Natural killer cell (primary cell): Measurements from ENCODE around the gene TREX2. TPM values are rescaled to one million over a fixed set of nuclear protein-coding genes. Genes with fewer than 3 reads are reported as not detected.

Source experiments
- ATAC-seq, 3 donors: fragments of 150-1000 bp in 2 of 3; fragments of 200-7000 bp in 1 of 3; cut with Tn5 transposase; 1 replicate in 1 of 3; 2 replicates in 2 of 3; pipeline ENCODE4 v1.10.0; 2021; ENCODE audit warnings: mild to moderate bottlenecking in 2 of 3, moderate library complexity in 2 of 3
- DNase-seq, 2 donors: peaks; one replicate each; pipeline versions ENCODE4 v3.0.0 to v3.0.0-alpha.2; 2013 to 2021; ENCODE audit warnings: mixed read lengths in 1 of 2
- H3K27ac ChIP-seq: one replicate; pipeline ENCODE4 v1.5.1; 2013; ENCODE audit warnings: mild to moderate bottlenecking, low read length
- H3K27me3 ChIP-seq: one replicate; pipeline ENCODE4 v1.6.1; 2013; ENCODE audit warnings: low read length; ENCODE audit not compliant: control insufficient read depth, insufficient read depth
- H3K36me3 ChIP-seq: one replicate; pipeline ENCODE4 v1.6.1; 2013; ENCODE audit warnings: low read length; ENCODE audit not compliant: control insufficient read depth, insufficient read depth
- H3K4me1 ChIP-seq: one replicate; pipeline ENCODE4 v1.6.1; 2013; ENCODE audit warnings: low read length; ENCODE audit not compliant: control insufficient read depth, insufficient read depth
- H3K4me3 ChIP-seq: one replicate; pipeline ENCODE4 v1.5.1; 2013; ENCODE audit warnings: low read length
- H3K9me3 ChIP-seq: one replicate; pipeline ENCODE4 v1.6.1; 2013; ENCODE audit warnings: low read length; ENCODE audit not compliant: control insufficient read depth, insufficient read depth
- H3K27ac Mint-ChIP-seq, 2 donors: one replicate each; pipeline ENCODE4 v1.8.0; 2022; ENCODE audit warnings: mild to moderate bottlenecking in 2 of 2, mixed read lengths in 2 of 2, moderate library complexity in 1 of 2
- H3K27me3 Mint-ChIP-seq, 2 donors: one replicate each; pipeline ENCODE4 v1.8.0; 2022; ENCODE audit warnings: low read depth in 2 of 2, mixed read lengths in 2 of 2
- H3K36me3 Mint-ChIP-seq: one replicate; pipeline ENCODE4 v1.8.0; 2022; ENCODE audit warnings: mixed read lengths
- H3K4me1 Mint-ChIP-seq, 2 donors: one replicate each; pipeline ENCODE4 v1.8.0; 2022; ENCODE audit warnings: mixed read lengths in 2 of 2
- H3K4me3 Mint-ChIP-seq: one replicate; pipeline ENCODE4 v1.8.0; 2022; ENCODE audit warnings: mild to moderate bottlenecking, moderate library complexity, mixed read lengths
- H3K9me3 Mint-ChIP-seq, 2 donors: one replicate each; pipeline ENCODE4 v1.8.0; 2022; ENCODE audit warnings: mixed read lengths in 2 of 2
- WGBS: methylation state at CpG from one replicate; pipeline ENCODE4 v1.1.7; 2013; ENCODE audit warnings: missing lambda C conversion rate; ENCODE audit not compliant: insufficient coverage; 5-methylcytosine and 5-hydroxymethylcytosine counted together
- intact Hi-C: fragments of 100-400 bp; cut with micrococcal nuclease; formaldehyde crosslinking; loops from one replicate; pipeline ENCODE4 v1.14.2; 2022
- total RNA-seq, 4 donors: library from RNA; stranded (reverse); fragments of 120-200 nt in 1 of 4; gene quantifications; one replicate each; pipeline versions ENCODE4 v1.2.3 to v1.2.4, GENCODE V29; 2013 to 2022
- TF ChIP-seq, protein P1 (sequence below): fragments of 200-600 bp; IDR thresholded peaks from one replicate; pipeline ENCODE4 v1.8.0; 2022; ENCODE audit warnings: antibody characterized with exemption

Gene TREX2
- total RNA-seq, 3 donors from 2014 or later (not counting 1 experiment from before 2014, with no cell fraction given) = 1.6 to 3.4 (median 3.1) TPM

DNA sequence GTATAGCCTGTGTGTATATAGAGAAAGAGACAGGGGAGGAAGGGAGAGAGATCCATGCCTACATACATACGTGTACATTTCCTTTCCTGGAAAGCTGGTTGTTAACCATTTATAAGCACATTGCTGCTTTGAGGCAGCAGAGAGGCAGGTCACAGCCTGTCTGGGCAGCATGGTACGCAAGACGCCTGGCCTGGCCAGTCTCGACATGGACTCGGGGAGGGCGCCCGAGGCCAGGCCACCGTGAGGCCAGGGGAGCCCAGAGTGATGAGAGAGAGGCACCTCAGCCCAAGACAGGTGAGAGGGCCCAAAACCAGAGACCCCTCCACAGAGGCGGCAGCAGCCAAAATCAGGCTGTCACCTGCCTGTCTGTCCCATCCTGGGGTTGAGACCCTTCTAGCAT, 3.9 kb downstream of the TREX2 start:
- no peak overlapping the region for H3K4me3 ChIP-seq
- DNase-seq (no peak), ATAC-seq (no peak)
- Mint-ChIP-seq H3K36me3 (no peaks in the 10 kb centered on the region), H3K4me1 (no peaks in the 10 kb centered on the region), H3K9me3 (no peaks in the 10 kb centered on the region), H3K27me3 (peaks cover 0 to 5% of the 10 kb centered on the region in 2 donors), H3K4me3 (no peak overlapping the region), H3K27ac (no peak overlapping the region)
- H3K36me3 ChIP-seq = no peaks in the 10 kb centered on the region
- no peaks in the 10 kb centered on the region for H3K4me1 ChIP-seq
- H3K27me3 ChIP-seq = no peaks in the 10 kb centered on the region
- intact Hi-C loops = no loop called here
- 84% methylated on average over 9 of the region's 9 CpGs for WGBS
- no peaks in the 10 kb centered on the region for H3K9me3 ChIP-seq
- TF ChIP-seq, protein P1, sequence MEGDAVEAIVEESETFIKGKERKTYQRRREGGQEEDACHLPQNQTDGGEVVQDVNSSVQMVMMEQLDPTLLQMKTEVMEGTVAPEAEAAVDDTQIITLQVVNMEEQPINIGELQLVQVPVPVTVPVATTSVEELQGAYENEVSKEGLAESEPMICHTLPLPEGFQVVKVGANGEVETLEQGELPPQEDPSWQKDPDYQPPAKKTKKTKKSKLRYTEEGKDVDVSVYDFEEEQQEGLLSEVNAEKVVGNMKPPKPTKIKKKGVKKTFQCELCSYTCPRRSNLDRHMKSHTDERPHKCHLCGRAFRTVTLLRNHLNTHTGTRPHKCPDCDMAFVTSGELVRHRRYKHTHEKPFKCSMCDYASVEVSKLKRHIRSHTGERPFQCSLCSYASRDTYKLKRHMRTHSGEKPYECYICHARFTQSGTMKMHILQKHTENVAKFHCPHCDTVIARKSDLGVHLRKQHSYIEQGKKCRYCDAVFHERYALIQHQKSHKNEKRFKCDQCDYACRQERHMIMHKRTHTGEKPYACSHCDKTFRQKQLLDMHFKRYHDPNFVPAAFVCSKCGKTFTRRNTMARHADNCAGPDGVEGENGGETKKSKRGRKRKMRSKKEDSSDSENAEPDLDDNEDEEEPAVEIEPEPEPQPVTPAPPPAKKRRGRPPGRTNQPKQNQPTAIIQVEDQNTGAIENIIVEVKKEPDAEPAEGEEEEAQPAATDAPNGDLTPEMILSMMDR = no peak
- H3K27ac ChIP-seq = no peak overlapping the region

DNA sequence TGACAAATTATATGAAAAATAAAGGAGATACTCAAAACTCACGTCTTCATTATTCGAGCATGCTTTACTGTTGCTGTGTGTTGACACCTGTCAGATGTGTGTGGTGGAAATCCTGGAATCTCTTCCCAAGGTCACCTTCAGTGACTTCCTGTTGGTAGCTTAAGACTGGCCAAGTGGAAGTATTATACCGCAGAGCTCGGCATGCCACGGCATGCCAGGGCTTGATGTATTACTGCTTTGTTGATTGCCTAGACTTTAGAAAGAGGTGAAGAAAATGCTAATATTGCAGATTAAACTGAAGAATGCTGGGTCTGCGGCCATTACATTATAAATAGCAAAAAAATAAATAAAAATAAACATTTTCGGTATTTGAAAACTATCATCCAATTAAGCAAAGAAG, 4.6 kb downstream of the TREX2 start:
- WGBS = 94% methylated on average over 2 of the region's 7 CpGs
- no peaks in the 10 kb centered on the region for H3K4me1 Mint-ChIP-seq
- no peak overlapping the region for H3K4me3 Mint-ChIP-seq
- intact Hi-C loops = no loop called here
- no peaks in the 10 kb centered on the region for H3K27me3 ChIP-seq
- ATAC-seq (no peak), DNase-seq (no peak)
- H3K9me3 ChIP-seq = no peaks in the 10 kb centered on the region
- H3K27ac ChIP-seq = no peak overlapping the region
- H3K36me3 Mint-ChIP-seq = no peaks in the 10 kb centered on the region
- H3K4me1 ChIP-seq = no peaks in the 10 kb centered on the region
- TF ChIP-seq, protein P1 = no peak
- H3K4me3 ChIP-seq = no peak overlapping the region
- H3K9me3 Mint-ChIP-seq = no peaks in the 10 kb centered on the region
- no peaks in the 10 kb centered on the region for H3K36me3 ChIP-seq
- H3K27me3 Mint-ChIP-seq = peaks cover 0 to 12% of the 10 kb centered on the region in 2 donors
- H3K27ac Mint-ChIP-seq = no peak overlapping the region

DNA sequence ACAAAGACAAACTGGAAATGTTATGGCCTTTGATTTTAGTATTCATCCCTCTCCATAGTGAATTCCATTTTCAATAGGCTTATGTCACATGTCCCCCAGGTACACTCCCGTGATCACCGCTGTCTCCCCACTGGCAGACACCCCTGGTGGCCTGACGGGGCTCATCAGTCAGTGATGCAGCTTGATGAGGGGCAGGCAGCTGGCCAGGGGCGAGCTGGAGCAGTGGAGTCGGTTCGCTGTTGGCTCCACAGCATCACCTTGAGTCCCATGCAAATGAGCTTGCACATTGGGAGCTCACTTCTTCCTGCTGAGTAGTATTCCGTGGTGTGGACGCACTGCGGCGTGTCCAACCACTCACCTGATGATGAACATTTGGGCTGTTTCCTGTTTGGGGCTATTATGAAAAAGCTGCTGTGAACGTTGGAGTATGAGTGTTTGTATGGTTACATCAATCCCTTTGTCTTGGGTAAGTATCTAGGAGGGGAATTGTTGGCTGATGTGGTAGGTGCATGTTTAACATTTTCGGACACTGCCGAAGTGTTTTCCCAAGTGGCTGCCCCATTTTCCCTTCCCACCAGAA, 5.2 kb downstream of the TREX2 start:
- Mint-ChIP-seq H3K27ac (no peak overlapping the region), H3K27me3 (peaks cover 0 to 14% of the 10 kb centered on the region in 2 donors), H3K4me1 (no peaks in the 10 kb centered on the region), H3K9me3 (no peaks in the 10 kb centered on the region), H3K4me3 (no peak overlapping the region), H3K36me3 (no peaks in the 10 kb centered on the region)
- 82% methylated on average over 11 of the region's 13 CpGs for WGBS
- H3K9me3 ChIP-seq = no peaks in the 10 kb centered on the region
- intact Hi-C loops = no loop called here
- DNase-seq (no peak), ATAC-seq (no peak)
- TF ChIP-seq, protein P1 = no peak
- H3K27me3 ChIP-seq = no peaks in the 10 kb centered on the region
- H3K4me3 ChIP-seq = no peak overlapping the region
- H3K36me3 ChIP-seq = no peaks in the 10 kb centered on the region
- H3K4me1 ChIP-seq = no peaks in the 10 kb centered on the region
- H3K27ac ChIP-seq = no peak overlapping the region

DNA sequence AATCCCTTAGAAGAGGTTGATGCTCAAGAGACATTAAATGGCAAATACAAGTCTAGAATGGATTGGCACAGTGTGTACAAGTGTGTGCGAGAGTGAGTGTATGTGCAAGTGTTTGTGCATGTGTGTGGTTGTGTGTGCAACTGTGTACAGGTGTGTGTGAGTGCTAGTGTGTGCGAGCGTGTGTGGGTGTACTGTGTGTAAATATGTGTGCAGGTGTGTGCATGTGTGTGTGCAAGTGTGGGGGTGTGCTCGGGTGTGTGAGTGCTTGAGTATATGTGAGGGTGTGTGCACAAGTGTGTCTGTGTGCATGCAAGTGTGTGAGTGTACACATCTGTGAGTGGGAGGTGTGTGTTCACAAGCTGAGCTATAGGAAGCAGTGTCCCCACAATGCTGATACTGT, 5.9 kb downstream of the TREX2 start:
- Mint-ChIP-seq H3K9me3 (no peaks in the 10 kb centered on the region), H3K4me1 (no peaks in the 10 kb centered on the region), H3K4me3 (no peak overlapping the region), H3K36me3 (no peaks in the 10 kb centered on the region), H3K27ac (no peak overlapping the region), H3K27me3 (peaks cover 0 to 14% of the 10 kb centered on the region in 2 donors)
- intact Hi-C loops = no loop called here
- no peak overlapping the region for H3K4me3 ChIP-seq
- DNase-seq (no peak), ATAC-seq (no peak)
- no peaks in the 10 kb centered on the region for H3K36me3 ChIP-seq
- H3K4me1 ChIP-seq = no peaks in the 10 kb centered on the region
- TF ChIP-seq, protein P1 = no peak
- WGBS = 86% methylated on average over 4 of the region's 4 CpGs
- H3K27me3 ChIP-seq = no peaks in the 10 kb centered on the region
- no peak overlapping the region for H3K27ac ChIP-seq
- no peaks in the 10 kb centered on the region for H3K9me3 ChIP-seq
